ENCODE data around the gene IMMP2L. TPM values are rescaled to one million over a fixed set of nuclear protein-coding genes. Genes with fewer than 3 reads are reported as not detected.

The IMMP2L gene
- total and polyA plus RNA-seq, 4 experiments from 2014 or later = 23.5 to 32.2 (median 29.5) TPM

DNA sequence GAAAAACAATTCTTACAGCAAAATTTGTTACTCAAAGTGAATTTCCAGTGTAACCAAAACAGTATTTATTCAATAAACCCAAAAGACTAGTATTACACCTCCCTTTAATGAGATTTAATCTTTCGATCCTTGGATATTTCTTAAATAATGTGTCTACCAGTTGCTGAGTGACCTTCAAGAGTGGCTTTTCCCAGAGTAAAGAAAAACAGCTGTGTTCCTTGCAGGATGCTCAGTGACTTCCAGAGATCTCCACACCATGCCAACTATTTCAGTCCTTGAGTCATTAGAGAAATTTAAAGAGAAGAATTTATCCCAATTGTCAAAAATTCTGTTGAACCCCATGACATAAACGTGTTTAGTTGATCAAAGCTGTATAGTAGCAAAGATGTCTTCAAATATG, 44.0 kb downstream of the IMMP2L start:
- ChIA-PET POLR2A (ENCODE audit: partially characterized antibody) (no interaction called here), CTCF (ENCODE audit: partially characterized antibody) (no interaction called here)
- Histone ChIP-seq H3K27ac (ENCODE audit: low read depth, low read length) (no peak overlapping the region), H3K9me3 (ENCODE audit: control insufficient read depth in 1 of 2, low read length in 2 of 2) (no peaks in the 10 kb centered on the region), H3K27me3 (ENCODE audit: insufficient read depth, low read length) (no peaks in the 10 kb centered on the region), H3K4me3 (ENCODE audit: low read length in 2 of 2) (no peak overlapping the region), H3K36me3 (ENCODE audit: insufficient read depth, low read length) (no peaks in the 10 kb centered on the region), H3K4me1 (ENCODE audit: insufficient read depth, low read length) (no peaks in the 10 kb centered on the region)
- no peak for DNase-seq
- H3K36me3 Mint-ChIP-seq = peaks cover 30 to 56% of the 10 kb centered on the region in 2 donors
- H3K9me3 Mint-ChIP-seq = peaks cover 0 to 8% (median 5%) of the 10 kb centered on the region in 8 donors
- H3K4me1 Mint-ChIP-seq = no peaks in the 10 kb centered on the region
- no peak overlapping the region for H3K27ac Mint-ChIP-seq
- H3K4me3 Mint-ChIP-seq = no peak overlapping the region
- no peaks in the 10 kb centered on the region for H3K27me3 Mint-ChIP-seq
- intact Hi-C loops (cut with micrococcal nuclease) = no loop called here

DNA sequence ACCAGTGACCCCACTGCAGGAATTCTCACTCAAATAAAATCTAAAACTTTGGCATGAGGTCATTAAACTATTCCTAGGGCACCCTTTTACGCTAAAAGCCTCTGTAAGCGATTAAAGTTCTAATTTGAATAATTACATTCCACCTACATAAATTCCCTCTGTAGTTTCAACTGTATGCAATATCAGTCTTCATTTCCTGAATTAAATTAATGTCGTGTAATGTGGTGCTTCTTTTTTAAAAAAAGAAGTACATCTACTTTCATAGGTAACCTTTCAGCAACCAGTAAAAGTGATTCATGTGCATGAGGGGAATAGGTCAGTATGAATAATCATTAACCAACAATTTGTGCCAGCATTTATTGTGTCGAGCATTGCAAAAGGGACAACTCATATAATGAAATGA, 44.7 kb downstream of the IMMP2L start:
- no peaks in the 10 kb centered on the region for H3K9me3 ChIP-seq (ENCODE audit: control insufficient read depth in 1 of 2, low read length in 2 of 2)
- H3K27ac Mint-ChIP-seq = no peak overlapping the region
- ChIA-PET CTCF (ENCODE audit: partially characterized antibody) (no interaction called here), POLR2A (ENCODE audit: partially characterized antibody) (no interaction called here)
- peaks cover 0 to 2% (median 0%) of the 10 kb centered on the region in 4 donors for H3K4me1 Mint-ChIP-seq
- no peaks in the 10 kb centered on the region for H3K27me3 Mint-ChIP-seq
- H3K27ac ChIP-seq (ENCODE audit: low read depth, low read length) = no peak overlapping the region
- no peaks in the 10 kb centered on the region for H3K4me1 ChIP-seq (ENCODE audit: insufficient read depth, low read length)
- H3K4me3 Mint-ChIP-seq = no peak overlapping the region
- H3K4me3 ChIP-seq (ENCODE audit: low read length in 2 of 2) = no peak overlapping the region
- peaks cover 0 to 9% (median 5%) of the 10 kb centered on the region in 8 donors for H3K9me3 Mint-ChIP-seq
- no peak for DNase-seq
- H3K27me3 ChIP-seq (ENCODE audit: insufficient read depth, low read length) = no peaks in the 10 kb centered on the region
- H3K36me3 Mint-ChIP-seq = peaks cover 30 to 58% of the 10 kb centered on the region in 2 donors
- intact Hi-C loops (cut with micrococcal nuclease) = no loop called here
- H3K36me3 ChIP-seq (ENCODE audit: insufficient read depth, low read length) = no peaks in the 10 kb centered on the region

DNA sequence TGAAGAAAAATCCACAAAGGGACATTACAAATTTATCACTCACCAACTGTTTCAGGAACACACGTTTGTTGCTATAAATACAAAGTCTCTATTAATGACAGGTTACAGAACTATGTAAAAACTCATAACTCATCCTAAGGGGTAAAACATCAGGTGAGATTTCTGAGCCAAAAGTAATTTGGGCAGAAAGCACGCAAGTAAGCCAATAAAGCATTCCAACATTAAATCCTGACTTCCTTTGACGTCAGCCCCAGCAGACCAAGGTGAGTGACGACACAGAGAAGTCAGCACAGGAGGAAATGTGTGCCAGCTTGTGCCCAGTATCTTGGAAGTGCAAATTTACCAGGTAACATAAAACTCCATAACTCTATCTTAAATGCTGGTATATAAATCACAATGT, 45.7 kb downstream of the IMMP2L start:
- peaks cover 0 to 5% (median under 1%) of the 10 kb centered on the region in 8 donors for H3K9me3 Mint-ChIP-seq
- H3K27ac ChIP-seq (ENCODE audit: low read depth, low read length) = no peak overlapping the region
- ChIA-PET CTCF (ENCODE audit: partially characterized antibody) (interaction anchor here (0.9 kb wide), 1 partner anchor 8 kb away, joined by 3 read pairs; no protein-coding TSS in a partner anchor), POLR2A (ENCODE audit: partially characterized antibody) (no interaction called here)
- no peaks in the 10 kb centered on the region for H3K4me1 ChIP-seq (ENCODE audit: insufficient read depth, low read length)
- H3K4me3 ChIP-seq (ENCODE audit: low read length in 2 of 2) = no peak overlapping the region
- no peaks in the 10 kb centered on the region for H3K27me3 Mint-ChIP-seq
- intact Hi-C loops (cut with micrococcal nuclease) = no loop called here
- H3K4me1 Mint-ChIP-seq = peaks cover 0 to 5% (median 2%) of the 10 kb centered on the region in 4 donors
- H3K36me3 ChIP-seq (ENCODE audit: insufficient read depth, low read length) = no peaks in the 10 kb centered on the region
- H3K27ac Mint-ChIP-seq = no peak overlapping the region
- no peaks in the 10 kb centered on the region for H3K27me3 ChIP-seq (ENCODE audit: insufficient read depth, low read length)
- H3K36me3 Mint-ChIP-seq = peaks cover 23 to 54% of the 10 kb centered on the region in 2 donors
- no peaks in the 10 kb centered on the region for H3K9me3 ChIP-seq (ENCODE audit: control insufficient read depth in 1 of 2, low read length in 2 of 2)
- DNase-seq = no peak
- no peak overlapping the region for H3K4me3 Mint-ChIP-seq

DNA sequence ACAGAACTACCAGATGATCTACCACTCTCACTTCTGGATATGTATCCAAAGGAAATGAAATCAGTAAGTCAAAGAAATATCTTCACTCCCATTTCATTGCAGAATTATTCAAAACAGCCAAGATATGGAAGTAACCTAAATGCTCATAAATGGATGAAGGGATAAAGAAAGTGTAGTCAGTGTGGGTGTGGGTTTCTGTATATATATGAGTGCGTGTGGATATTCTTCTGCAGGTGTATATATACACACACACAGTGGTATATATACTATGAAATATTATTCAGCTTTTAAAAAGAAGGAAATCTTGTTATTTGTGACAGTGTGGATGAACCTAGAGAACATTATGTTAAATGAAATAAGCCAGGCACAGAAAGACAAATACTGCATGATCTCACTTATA, 48.7 kb downstream of the IMMP2L start:
- POLR2A ChIA-PET (ENCODE audit: partially characterized antibody) = no interaction called here
- no peak overlapping the region for H3K4me3 ChIP-seq (ENCODE audit: low read length in 2 of 2)
- no peaks in the 10 kb centered on the region for H3K9me3 ChIP-seq (ENCODE audit: control insufficient read depth in 1 of 2, low read length in 2 of 2)
- H3K4me1 ChIP-seq (ENCODE audit: insufficient read depth, low read length) = no peaks in the 10 kb centered on the region
- H3K36me3 ChIP-seq (ENCODE audit: insufficient read depth, low read length) = no peaks in the 10 kb centered on the region
- intact Hi-C loops (cut with micrococcal nuclease) = no loop called here
- no peaks in the 10 kb centered on the region for H3K27me3 ChIP-seq (ENCODE audit: insufficient read depth, low read length)
- Mint-ChIP-seq H3K27me3 (no peaks in the 10 kb centered on the region), H3K9me3 (peaks cover 0 to 5% (median 0%) of the 10 kb centered on the region in 8 donors), H3K4me1 (peaks cover 0 to 15% (median 4%) of the 10 kb centered on the region in 4 donors), H3K36me3 (peaks cover 0 to 29% of the 10 kb centered on the region in 2 donors), H3K4me3 (no peak overlapping the region), H3K27ac (no peak overlapping the region)
- CTCF ChIA-PET (ENCODE audit: partially characterized antibody) = interaction anchor here (0.9 kb wide), 1 partner anchor 15 kb away, joined by 3 read pairs; no protein-coding TSS in a partner anchor
- DNase-seq = no peak
- H3K27ac ChIP-seq (ENCODE audit: low read depth, low read length) = no peak overlapping the region

DNA sequence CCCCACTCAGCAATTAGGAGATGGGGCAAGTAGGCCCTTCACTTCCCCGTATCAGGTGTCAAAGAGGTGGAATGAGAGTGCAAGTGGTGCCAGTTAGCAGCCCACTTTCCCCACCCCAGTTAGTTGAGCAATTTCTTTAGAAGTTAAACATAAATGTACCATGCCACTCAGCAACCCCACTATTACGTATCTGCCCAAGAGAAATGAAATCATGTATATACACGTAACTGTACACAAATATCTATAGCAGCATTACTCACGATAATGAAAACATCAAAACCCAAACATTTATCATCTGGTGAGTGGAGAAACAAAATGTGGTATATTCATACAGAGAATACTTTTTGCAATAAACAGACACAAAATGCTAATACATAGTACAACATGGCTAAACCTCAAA, 50.4 kb downstream of the IMMP2L start:
- Mint-ChIP-seq H3K9me3 (peaks cover 0 to 12% (median 1%) of the 10 kb centered on the region in 8 donors), H3K27me3 (no peaks in the 10 kb centered on the region), H3K4me3 (peak overlapping the region in 1 of 8 donors; percentile 19), H3K36me3 (peaks cover 8 to 31% of the 10 kb centered on the region in 2 donors), H3K27ac (no peak overlapping the region), H3K4me1 (peaks cover 0 to 18% (median 5%) of the 10 kb centered on the region in 4 donors)
- intact Hi-C loops (cut with micrococcal nuclease) = no loop called here
- Histone ChIP-seq H3K36me3 (ENCODE audit: insufficient read depth, low read length) (no peaks in the 10 kb centered on the region), H3K4me3 (ENCODE audit: low read length in 2 of 2) (no peak overlapping the region), H3K27me3 (ENCODE audit: insufficient read depth, low read length) (no peaks in the 10 kb centered on the region), H3K9me3 (ENCODE audit: control insufficient read depth in 1 of 2, low read length in 2 of 2) (no peaks in the 10 kb centered on the region), H3K27ac (ENCODE audit: low read depth, low read length) (no peak overlapping the region), H3K4me1 (ENCODE audit: insufficient read depth, low read length) (no peaks in the 10 kb centered on the region)
- POLR2A ChIA-PET (ENCODE audit: partially characterized antibody) = no interaction called here
- DNase-seq = no peak
- CTCF ChIA-PET (ENCODE audit: partially characterized antibody) = no interaction called here

DNA sequence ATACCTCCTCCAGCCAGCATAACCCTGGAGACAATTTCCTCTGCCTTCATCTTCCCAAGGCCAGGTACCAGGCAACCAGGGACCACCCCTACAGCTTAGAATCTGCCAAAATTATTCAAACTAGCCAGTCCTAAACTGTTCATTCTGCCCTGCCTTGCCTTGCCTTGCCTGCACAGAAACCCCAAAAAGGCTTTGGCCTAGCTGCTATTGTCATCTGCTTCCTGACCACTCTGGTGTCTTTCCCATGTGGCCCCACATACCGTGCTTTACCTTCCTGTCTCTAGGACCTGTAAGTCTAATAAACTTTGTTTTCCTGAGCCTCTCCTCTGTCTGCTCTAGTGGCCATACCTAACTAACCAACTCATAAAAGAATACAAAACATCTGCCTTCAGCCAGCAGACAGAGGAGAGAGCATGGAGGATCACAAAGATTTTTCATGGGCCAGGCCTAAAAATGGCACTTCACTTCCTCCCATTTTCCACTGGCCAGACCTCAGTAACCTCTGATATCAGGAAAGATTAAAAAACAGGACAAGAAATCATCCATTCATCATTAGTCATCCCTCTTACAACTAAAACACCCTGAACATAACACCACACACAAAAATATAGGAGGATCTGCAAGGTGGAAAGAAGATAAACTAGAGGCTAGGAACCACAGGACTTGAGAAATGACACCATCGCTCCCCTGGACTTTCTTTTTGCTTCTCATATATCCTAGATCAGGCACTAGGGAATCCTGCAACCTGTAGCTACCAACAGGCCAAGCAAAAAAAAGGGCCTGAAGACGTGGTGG, 51.5 kb downstream of the IMMP2L start:
- ChIA-PET CTCF (ENCODE audit: partially characterized antibody) (no interaction called here), POLR2A (ENCODE audit: partially characterized antibody) (no interaction called here)
- no peaks in the 10 kb centered on the region for H3K4me1 ChIP-seq (ENCODE audit: insufficient read depth, low read length)
- Mint-ChIP-seq H3K9me3 (peaks cover 0 to 15% (median 4%) of the 10 kb centered on the region in 8 donors), H3K27ac (peak overlapping the region in 2 of 7 donors; percentile 43), H3K4me3 (no peak overlapping the region), H3K4me1 (peaks cover 0 to 18% (median 5%) of the 10 kb centered on the region in 4 donors), H3K36me3 (peaks cover 11 to 35% of the 10 kb centered on the region in 2 donors), H3K27me3 (no peaks in the 10 kb centered on the region)
- no peak overlapping the region for H3K27ac ChIP-seq (ENCODE audit: low read depth, low read length)
- no peaks in the 10 kb centered on the region for H3K27me3 ChIP-seq (ENCODE audit: insufficient read depth, low read length)
- no peaks in the 10 kb centered on the region for H3K9me3 ChIP-seq (ENCODE audit: control insufficient read depth in 1 of 2, low read length in 2 of 2)
- no peak overlapping the region for H3K4me3 ChIP-seq (ENCODE audit: low read length in 2 of 2)
- intact Hi-C loops (cut with micrococcal nuclease) = no loop called here
- H3K36me3 ChIP-seq (ENCODE audit: insufficient read depth, low read length) = no peaks in the 10 kb centered on the region
- DNase-seq = no peak

DNA sequence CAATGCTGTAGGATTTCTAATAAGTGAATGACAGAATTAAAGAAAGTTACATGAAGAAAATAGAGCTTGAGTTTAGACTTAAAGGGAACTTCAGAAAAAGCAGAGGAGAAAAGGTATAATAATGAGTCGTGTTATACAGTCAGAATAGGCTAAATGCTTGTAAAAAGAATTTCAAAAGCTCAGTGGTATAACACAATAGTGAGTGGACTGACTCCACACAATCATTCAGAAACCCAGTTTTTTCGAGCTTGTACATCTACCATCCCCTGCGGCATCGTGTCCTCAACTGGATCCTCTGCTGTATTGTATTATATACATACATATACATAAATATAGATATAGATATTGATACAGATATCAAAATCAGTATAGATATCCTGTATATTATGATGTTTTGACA, 52.2 kb downstream of the IMMP2L start:
- Mint-ChIP-seq H3K4me1 (peaks cover 0 to 18% (median 5%) of the 10 kb centered on the region in 4 donors), H3K4me3 (no peak overlapping the region), H3K9me3 (peaks cover 0 to 15% (median 4%) of the 10 kb centered on the region in 8 donors), H3K27ac (peak overlapping the region in 1 of 7 donors; percentile 43), H3K27me3 (no peaks in the 10 kb centered on the region), H3K36me3 (peaks cover 11 to 35% of the 10 kb centered on the region in 2 donors)
- H3K36me3 ChIP-seq (ENCODE audit: insufficient read depth, low read length) = no peaks in the 10 kb centered on the region
- CTCF ChIA-PET (ENCODE audit: partially characterized antibody) = no interaction called here
- H3K9me3 ChIP-seq (ENCODE audit: control insufficient read depth in 1 of 2, low read length in 2 of 2) = no peaks in the 10 kb centered on the region
- no peaks in the 10 kb centered on the region for H3K27me3 ChIP-seq (ENCODE audit: insufficient read depth, low read length)
- no peak overlapping the region for H3K27ac ChIP-seq (ENCODE audit: low read depth, low read length)
- POLR2A ChIA-PET (ENCODE audit: partially characterized antibody) = no interaction called here
- intact Hi-C loops (cut with micrococcal nuclease) = no loop called here
- H3K4me1 ChIP-seq (ENCODE audit: insufficient read depth, low read length) = no peaks in the 10 kb centered on the region
- no peak overlapping the region for H3K4me3 ChIP-seq (ENCODE audit: low read length in 2 of 2)
- DNase-seq = no peak
